ENCODE data around the gene MAPKBP1.

- TF ChIP-seq EZH2 (IDR thresholded peaks at IDR 0.05; ENCODE audit: borderline replicate concordance, insufficient read depth, low read length, poor library complexity, severe bottlenecking) (no peak), EP300 (conservative IDR thresholded peaks at IDR 0.05; ENCODE audit: poor library complexity, severe bottlenecking) (no peak), MXI1 (conservative IDR thresholded peaks at IDR 0.05; ENCODE audit: poor library complexity, severe bottlenecking) (no peak), POLR2AphosphoS5 (IDR thresholded peaks at IDR 0.05) (no peak)
- TF ChIP-seq, protein P1, sequence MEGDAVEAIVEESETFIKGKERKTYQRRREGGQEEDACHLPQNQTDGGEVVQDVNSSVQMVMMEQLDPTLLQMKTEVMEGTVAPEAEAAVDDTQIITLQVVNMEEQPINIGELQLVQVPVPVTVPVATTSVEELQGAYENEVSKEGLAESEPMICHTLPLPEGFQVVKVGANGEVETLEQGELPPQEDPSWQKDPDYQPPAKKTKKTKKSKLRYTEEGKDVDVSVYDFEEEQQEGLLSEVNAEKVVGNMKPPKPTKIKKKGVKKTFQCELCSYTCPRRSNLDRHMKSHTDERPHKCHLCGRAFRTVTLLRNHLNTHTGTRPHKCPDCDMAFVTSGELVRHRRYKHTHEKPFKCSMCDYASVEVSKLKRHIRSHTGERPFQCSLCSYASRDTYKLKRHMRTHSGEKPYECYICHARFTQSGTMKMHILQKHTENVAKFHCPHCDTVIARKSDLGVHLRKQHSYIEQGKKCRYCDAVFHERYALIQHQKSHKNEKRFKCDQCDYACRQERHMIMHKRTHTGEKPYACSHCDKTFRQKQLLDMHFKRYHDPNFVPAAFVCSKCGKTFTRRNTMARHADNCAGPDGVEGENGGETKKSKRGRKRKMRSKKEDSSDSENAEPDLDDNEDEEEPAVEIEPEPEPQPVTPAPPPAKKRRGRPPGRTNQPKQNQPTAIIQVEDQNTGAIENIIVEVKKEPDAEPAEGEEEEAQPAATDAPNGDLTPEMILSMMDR (IDR thresholded peaks at IDR 0.05; ENCODE audit: poor library complexity, severe bottlenecking) = no peak
- TF ChIP-seq, protein P2, sequence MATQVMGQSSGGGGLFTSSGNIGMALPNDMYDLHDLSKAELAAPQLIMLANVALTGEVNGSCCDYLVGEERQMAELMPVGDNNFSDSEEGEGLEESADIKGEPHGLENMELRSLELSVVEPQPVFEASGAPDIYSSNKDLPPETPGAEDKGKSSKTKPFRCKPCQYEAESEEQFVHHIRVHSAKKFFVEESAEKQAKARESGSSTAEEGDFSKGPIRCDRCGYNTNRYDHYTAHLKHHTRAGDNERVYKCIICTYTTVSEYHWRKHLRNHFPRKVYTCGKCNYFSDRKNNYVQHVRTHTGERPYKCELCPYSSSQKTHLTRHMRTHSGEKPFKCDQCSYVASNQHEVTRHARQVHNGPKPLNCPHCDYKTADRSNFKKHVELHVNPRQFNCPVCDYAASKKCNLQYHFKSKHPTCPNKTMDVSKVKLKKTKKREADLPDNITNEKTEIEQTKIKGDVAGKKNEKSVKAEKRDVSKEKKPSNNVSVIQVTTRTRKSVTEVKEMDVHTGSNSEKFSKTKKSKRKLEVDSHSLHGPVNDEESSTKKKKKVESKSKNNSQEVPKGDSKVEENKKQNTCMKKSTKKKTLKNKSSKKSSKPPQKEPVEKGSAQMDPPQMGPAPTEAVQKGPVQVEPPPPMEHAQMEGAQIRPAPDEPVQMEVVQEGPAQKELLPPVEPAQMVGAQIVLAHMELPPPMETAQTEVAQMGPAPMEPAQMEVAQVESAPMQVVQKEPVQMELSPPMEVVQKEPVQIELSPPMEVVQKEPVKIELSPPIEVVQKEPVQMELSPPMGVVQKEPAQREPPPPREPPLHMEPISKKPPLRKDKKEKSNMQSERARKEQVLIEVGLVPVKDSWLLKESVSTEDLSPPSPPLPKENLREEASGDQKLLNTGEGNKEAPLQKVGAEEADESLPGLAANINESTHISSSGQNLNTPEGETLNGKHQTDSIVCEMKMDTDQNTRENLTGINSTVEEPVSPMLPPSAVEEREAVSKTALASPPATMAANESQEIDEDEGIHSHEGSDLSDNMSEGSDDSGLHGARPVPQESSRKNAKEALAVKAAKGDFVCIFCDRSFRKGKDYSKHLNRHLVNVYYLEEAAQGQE (IDR thresholded peaks at IDR 0.05; ENCODE audit: borderline replicate concordance) = no peak
Measured at GRCh38 chr15:41809121-41809520, 34.8 kb downstream of the MAPKBP1 start.

All from neural cell (in vitro differentiated cells).